Nephron (organoid): ENCODE data around the gene FKBP10.

Source experiments
- H3K27ac Mint-ChIP-seq, 3 experiments: 2 replicates each; pipeline ENCODE4 v1.8.0; 2020; ENCODE audit warnings: mixed read lengths in 3 of 3, mild to moderate bottlenecking in 2 of 3, moderate library complexity in 1 of 3
- H3K27me3 Mint-ChIP-seq: 2 replicates; pipeline ENCODE4 v1.8.0; 2021; ENCODE audit warnings: low read depth, mild to moderate bottlenecking, moderate library complexity, mixed read lengths
- H3K36me3 Mint-ChIP-seq: 2 replicates; pipeline ENCODE4 v1.8.0; 2020; ENCODE audit warnings: low read depth, mixed read lengths
- H3K4me1 Mint-ChIP-seq: 2 replicates; pipeline ENCODE4 v1.8.0; 2020; ENCODE audit warnings: mixed read lengths
- H3K4me3 Mint-ChIP-seq, 3 experiments: 2 replicates each; pipeline ENCODE4 v1.8.0; 2020; ENCODE audit warnings: mild to moderate bottlenecking in 3 of 3, mixed read lengths in 3 of 3, moderate library complexity in 2 of 3
- H3K9me3 Mint-ChIP-seq: 2 replicates; pipeline ENCODE4 v1.8.0; 2020; ENCODE audit warnings: mixed read lengths
- CTCF ChIP-seq, 3 experiments: fragments of 200-600 bp; sonication (generic); IDR thresholded peaks; one replicate each; pipeline ENCODE4 v1.5.0; 2021; ENCODE audit warnings: antibody characterized with exemption in 3 of 3; ENCODE audit not compliant: unreplicated experiment in 3 of 3

The FKBP10 gene

DNA sequence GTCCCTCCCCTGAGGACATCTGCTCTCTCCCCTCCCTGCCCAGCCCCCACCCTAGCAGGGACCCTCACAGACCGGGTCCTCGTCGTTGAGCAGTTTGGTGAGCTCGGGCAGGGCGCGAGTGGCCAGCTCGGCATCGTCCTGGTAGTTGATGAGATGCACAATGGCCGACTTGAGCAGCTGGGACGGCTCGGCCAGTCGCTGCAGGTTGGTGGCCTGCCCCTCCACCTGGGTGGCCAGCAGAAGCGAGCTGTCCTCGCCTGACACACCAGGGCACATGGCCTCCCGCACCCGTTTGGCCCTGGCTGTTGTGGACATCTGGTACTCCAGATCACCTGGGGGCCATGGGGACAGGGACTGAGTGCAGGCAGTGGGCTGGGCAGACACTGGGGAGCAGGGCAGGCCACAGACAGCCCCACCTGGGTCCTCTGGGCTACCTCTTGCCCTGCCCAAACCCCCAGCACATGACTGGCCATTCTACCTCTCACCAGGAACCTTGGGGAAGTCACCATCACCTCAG, 43.4 kb upstream of the FKBP10 start:
- H3K4me1 Mint-ChIP-seq: peaks cover 17% of the 10 kb centered on the region
- H3K4me3 Mint-ChIP-seq: no peak overlapping the region
- no peaks in the 10 kb centered on the region for H3K9me3 Mint-ChIP-seq
- peaks cover 62% of the 10 kb centered on the region for H3K36me3 Mint-ChIP-seq
- no peak overlapping the region for H3K27ac Mint-ChIP-seq
- H3K27me3 Mint-ChIP-seq: peaks cover 4% of the 10 kb centered on the region
- TF ChIP-seq CTCF (IDR thresholded peaks at IDR 0.05; ENCODE audit: unreplicated experiment in 3 of 3): no peak

- H3K4me1 Mint-ChIP-seq: peaks cover 17% of the 10 kb centered on the region
- H3K36me3 Mint-ChIP-seq: peaks cover 56% of the 10 kb centered on the region
- H3K27ac Mint-ChIP-seq: no peak overlapping the region
- TF ChIP-seq CTCF (IDR thresholded peaks at IDR 0.05; ENCODE audit: unreplicated experiment in 3 of 3): no peak
- H3K9me3 Mint-ChIP-seq: no peaks in the 10 kb centered on the region
- H3K27me3 Mint-ChIP-seq: peaks cover 4% of the 10 kb centered on the region
- H3K4me3 Mint-ChIP-seq: no peak overlapping the region
Observed at GRCh38 chr17:41769985-41770384, 42.8 kb upstream of the FKBP10 start.

DNA sequence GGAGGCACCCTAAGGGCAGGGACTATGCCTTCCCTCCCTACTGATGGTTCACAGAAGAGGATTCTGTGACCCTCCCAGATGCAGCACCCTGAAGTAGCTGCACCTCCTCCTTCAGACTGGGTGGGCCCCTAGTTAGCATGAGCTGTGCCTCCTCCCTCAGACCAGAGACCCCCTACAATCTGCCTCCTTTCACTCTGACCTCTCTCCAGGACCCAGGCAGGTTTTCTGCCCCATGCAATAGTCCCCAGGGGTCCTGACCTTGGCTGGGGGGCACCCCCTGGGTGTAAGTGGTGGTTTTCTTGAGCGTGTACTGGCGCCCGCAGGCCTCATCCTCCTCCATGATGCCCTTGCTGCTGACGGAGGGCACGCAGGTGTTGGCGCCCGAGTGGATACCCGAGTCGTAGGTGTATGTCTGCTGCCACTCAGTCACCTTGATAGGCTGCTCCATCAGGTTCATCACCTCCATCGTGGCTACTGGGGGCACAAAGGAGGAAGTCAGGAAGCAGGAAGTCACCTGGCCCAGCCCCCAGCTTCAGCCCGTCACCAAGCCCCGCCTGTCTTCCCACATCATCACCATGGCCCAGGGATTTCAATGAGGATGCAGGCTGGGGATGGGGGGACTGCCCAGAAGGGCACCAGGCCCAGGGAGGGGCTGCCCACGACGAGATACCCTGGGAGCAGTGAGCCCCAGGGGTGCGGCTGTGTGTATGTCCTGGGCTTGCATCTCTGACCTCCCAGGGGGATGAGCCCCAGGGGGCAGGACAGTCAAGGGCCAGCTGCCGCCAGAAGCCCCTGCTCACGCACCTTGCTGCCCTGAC, 41.2 kb upstream of the FKBP10 start:
- H3K4me1 Mint-ChIP-seq: peaks cover 30% of the 10 kb centered on the region
- H3K9me3 Mint-ChIP-seq: no peaks in the 10 kb centered on the region
- peaks cover 4% of the 10 kb centered on the region for H3K27me3 Mint-ChIP-seq
- H3K27ac Mint-ChIP-seq: peak overlapping the region in 1 of 3 experiments; percentile 39
- no peak overlapping the region for H3K4me3 Mint-ChIP-seq
- peaks cover 50% of the 10 kb centered on the region for H3K36me3 Mint-ChIP-seq
- no peak for TF ChIP-seq CTCF (IDR thresholded peaks at IDR 0.05; ENCODE audit: unreplicated experiment in 3 of 3)

DNA sequence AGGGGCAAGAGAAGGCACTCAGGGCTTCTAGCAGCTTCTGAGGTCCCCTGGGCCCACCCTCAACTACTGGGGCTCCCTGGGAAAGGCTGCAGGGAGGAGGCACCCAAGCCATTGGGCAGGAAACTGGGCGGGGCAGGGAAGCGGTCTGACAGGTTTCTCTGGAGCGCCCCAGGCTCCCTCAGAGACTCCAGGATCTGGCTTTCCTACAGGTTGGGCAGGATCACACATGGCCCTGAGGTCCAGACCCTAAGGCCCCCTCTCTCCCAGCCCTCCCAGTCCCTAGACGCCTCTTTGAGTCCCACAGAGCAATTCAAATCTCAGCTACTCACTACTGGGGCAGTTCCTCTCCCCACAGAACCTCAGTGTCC, 40.6 kb upstream of the FKBP10 start:
- Mint-ChIP-seq H3K27ac (peak overlapping the region in 1 of 3 experiments; percentile 89), H3K4me3 (no peak overlapping the region), H3K27me3 (peaks cover 4% of the 10 kb centered on the region), H3K4me1 (peaks cover 31% of the 10 kb centered on the region), H3K9me3 (no peaks in the 10 kb centered on the region), H3K36me3 (peaks cover 45% of the 10 kb centered on the region)
- no peak for TF ChIP-seq CTCF (IDR thresholded peaks at IDR 0.05; ENCODE audit: unreplicated experiment in 3 of 3)

- Mint-ChIP-seq H3K27me3 (peaks cover 4% of the 10 kb centered on the region), H3K4me3 (peak overlapping the region in 1 of 3 experiments; percentile 13), H3K9me3 (no peaks in the 10 kb centered on the region), H3K4me1 (peaks cover 36% of the 10 kb centered on the region), H3K27ac (peak overlapping the region; percentile 33 to 89 (median 79)), H3K36me3 (peaks cover 42% of the 10 kb centered on the region)
- TF ChIP-seq CTCF (IDR thresholded peaks at IDR 0.05; ENCODE audit: unreplicated experiment in 3 of 3): no peak
Observed at GRCh38 chr17:41772586-41773189, 40.1 kb upstream of the FKBP10 start.
